PFSK-1 (cell line): ENCODE data around the gene CNTF.

Experiments
- FOXP2 ChIP-seq: optimal IDR thresholded peaks from 2 replicates; pipeline ENCODE3; 2011; ENCODE audit warnings: borderline replicate concordance, control low read depth, inconsistent platforms; ENCODE audit not compliant: insufficient read depth; ENCODE audit errors: extremely low read length, extremely low read depth
- POLR2AphosphoS5 ChIP-seq: IDR thresholded peaks from 2 replicates; pipeline ENCODE4 v1.6.1; 2012; ENCODE audit warnings: low read depth, mild to moderate bottlenecking, control low read depth, low read length, moderate library complexity
- REST ChIP-seq, 2 experiments: IDR thresholded peaks; 2 replicates each; pipeline versions ENCODE4 v1.6.1 to v1.8.0; 2011 to 2012; ENCODE audit warnings: low read depth in 2 of 2, low read length in 2 of 2, control low read depth in 1 of 2, inconsistent platforms in 1 of 2, mild to moderate bottlenecking in 1 of 2, moderate library complexity in 1 of 2; ENCODE audit not compliant: insufficient read depth in 1 of 2
- SIN3A ChIP-seq: IDR thresholded peaks from 2 replicates; pipeline ENCODE4 v1.6.1; 2012; ENCODE audit warnings: mild to moderate bottlenecking, low read length, moderate library complexity, borderline replicate concordance; ENCODE audit not compliant: insufficient read depth
- TAF1 ChIP-seq: IDR thresholded peaks from 2 replicates; pipeline ENCODE4 v1.6.1; 2012; ENCODE audit warnings: low read length, control low read depth, borderline replicate concordance; ENCODE audit not compliant: insufficient read depth

CNTF gene

GRCh38 chr11:58625826-58626460, 3.5 kb downstream of the CNTF start:
- no peak for TF ChIP-seq REST (IDR thresholded peaks at IDR 0.05; ENCODE audit: insufficient read depth in 1 of 2, low read depth in 2 of 2, low read length in 2 of 2)
- no peak for TF ChIP-seq POLR2AphosphoS5
- no peak for TF ChIP-seq SIN3A
- no peak for TF ChIP-seq TAF1
- no peak for TF ChIP-seq FOXP2

- TF ChIP-seq SIN3A (no peak), POLR2AphosphoS5 (no peak), REST (IDR thresholded peaks at IDR 0.05; ENCODE audit: insufficient read depth in 1 of 2, low read depth in 2 of 2, low read length in 2 of 2) (no peak), FOXP2 (no peak), TAF1 (no peak)
Measured at GRCh38 chr11:58626934-58627483, 4.5 kb downstream of the CNTF start.

- TF ChIP-seq TAF1 (no peak), SIN3A (no peak), REST (IDR thresholded peaks at IDR 0.05; ENCODE audit: insufficient read depth in 1 of 2, low read depth in 2 of 2, low read length in 2 of 2) (no peak)
Measured at GRCh38 chr11:58628446-58628845, 6.0 kb downstream of the CNTF start.

GRCh38 chr11:58629857-58630256, 7.4 kb downstream of the CNTF start:
- TF ChIP-seq REST (IDR thresholded peaks at IDR 0.05; ENCODE audit: insufficient read depth in 1 of 2, low read depth in 2 of 2, low read length in 2 of 2) (no peak), TAF1 (no peak), POLR2AphosphoS5 (no peak), SIN3A (no peak), FOXP2 (no peak)

- TF ChIP-seq TAF1 (no peak), POLR2AphosphoS5 (no peak), REST (IDR thresholded peaks at IDR 0.05; ENCODE audit: insufficient read depth in 1 of 2, low read depth in 2 of 2, low read length in 2 of 2) (no peak)
Measured at GRCh38 chr11:58631378-58631777, 8.9 kb downstream of the CNTF start.
